HEK293 (cell line): ENCODE data around the gene HAUS8.

Experiments
- CTCF ChIA-PET: fragments of 350-600 bp; formaldehyde crosslinking; extraction: SDS; loops from one replicate; lab custom pipeline; 2021; ENCODE audit warnings: antibody characterized with exemption; lab: Yijun Ruan, JAX
- POLR2A ChIA-PET: fragments of 300-600 bp; formaldehyde crosslinking; extraction: SDS; loops from one replicate; lab custom pipeline; 2020; ENCODE audit warnings: antibody characterized with exemption, inconsistent platforms; lab: Yijun Ruan, JAX
- H3K27ac ChIP-seq: fragments of 200-500 bp; sonication (Bioruptor generic); 2 replicates; pipeline ENCODE4 v1.5.1; 2014; ENCODE audit warnings: low read depth, low read length, control low read depth, inconsistent platforms; ENCODE audit errors: extremely low read depth
- H3K36me3 ChIP-seq, 2 experiments: fragments of 200-500 bp in 1 of 2; sonication (Bioruptor generic) in 1 of 2; 1 replicate in 1 of 2; 2 replicates in 1 of 2; pipeline ENCODE4 v1.5.1; 2014 to 2017; ENCODE audit warnings: inconsistent platforms in 2 of 2, low read length in 2 of 2; ENCODE audit not compliant: control insufficient read depth in 2 of 2, insufficient read depth in 1 of 2
- H3K4me1 ChIP-seq: fragments of 200-500 bp; sonication (Bioruptor generic); 2 replicates; pipeline ENCODE4 v1.5.1; 2014; ENCODE audit warnings: mild to moderate bottlenecking, low read length, inconsistent platforms; ENCODE audit not compliant: control insufficient read depth, insufficient read depth
- H3K4me3 ChIP-seq: 2 replicates; pipeline ENCODE4 v1.5.1; 2011; ENCODE audit warnings: low read depth, mild to moderate bottlenecking, control low read depth, low read length, moderate library complexity
- H3K9me3 ChIP-seq: fragments of 200-500 bp; sonication (Bioruptor generic); 2 replicates; pipeline ENCODE4 v1.5.1; 2014; ENCODE audit warnings: low read depth, low read length, inconsistent platforms; ENCODE audit not compliant: control insufficient read depth, insufficient read depth
- EGR2 ChIP-seq: fragments of 450-650 bp; formaldehyde crosslinking; IDR thresholded peaks from 2 replicates; pipeline ENCODE4 v1.5.1; 2016; ENCODE audit warnings: low read depth, missing biosample characterization, missing genetic modification characterization
- GLI4 ChIP-seq: fragments of 450-650 bp; formaldehyde crosslinking; IDR thresholded peaks from 2 replicates; pipeline ENCODE4 v1.5.1; 2016; ENCODE audit warnings: missing biosample characterization, missing genetic modification characterization
- KLF8 ChIP-seq: fragments of 450-650 bp; formaldehyde crosslinking; IDR thresholded peaks from 2 replicates; pipeline ENCODE4 v1.5.1; 2016; ENCODE audit warnings: missing biosample characterization, missing genetic modification characterization
- OSR2 ChIP-seq: fragments of 450-650 bp; formaldehyde crosslinking; IDR thresholded peaks from 2 replicates; pipeline ENCODE4 v1.5.1; 2016; ENCODE audit warnings: missing biosample characterization, missing genetic modification characterization
- OVOL3 ChIP-seq: fragments of 450-650 bp; formaldehyde crosslinking; IDR thresholded peaks from 2 replicates; pipeline ENCODE4 v1.5.1; 2016; ENCODE audit warnings: missing biosample characterization, missing genetic modification characterization
- SP3 ChIP-seq: fragments of 450-650 bp; formaldehyde crosslinking; IDR thresholded peaks from 2 replicates; pipeline ENCODE4 v1.5.1; 2016; ENCODE audit warnings: missing biosample characterization, missing genetic modification characterization
- ZNF140 ChIP-seq: fragments of 450-650 bp; formaldehyde crosslinking; IDR thresholded peaks from 2 replicates; pipeline ENCODE4 v1.5.1; 2016; ENCODE audit warnings: missing biosample characterization, missing genetic modification characterization
- ZNF157 ChIP-seq: fragments of 450-650 bp; formaldehyde crosslinking; IDR thresholded peaks from 2 replicates; pipeline ENCODE4 v1.5.1; 2016; ENCODE audit warnings: missing biosample characterization, missing genetic modification characterization
- ZNF16 ChIP-seq: fragments of 450-650 bp; formaldehyde crosslinking; IDR thresholded peaks from 2 replicates; pipeline ENCODE4 v1.5.1; 2016; ENCODE audit warnings: low read depth, missing biosample characterization, missing genetic modification characterization
- ZNF175 ChIP-seq: fragments of 450-650 bp; formaldehyde crosslinking; IDR thresholded peaks from 2 replicates; pipeline ENCODE4 v1.5.1; 2016; ENCODE audit warnings: missing biosample characterization, missing genetic modification characterization
- ZNF202 ChIP-seq: fragments of 450-650 bp; formaldehyde crosslinking; IDR thresholded peaks from 2 replicates; pipeline ENCODE4 v1.5.1; 2016; ENCODE audit warnings: missing biosample characterization, missing genetic modification characterization, borderline replicate concordance
- ZNF211 ChIP-seq: fragments of 450-650 bp; formaldehyde crosslinking; IDR thresholded peaks from 2 replicates; pipeline ENCODE4 v1.5.1; 2016; ENCODE audit warnings: low read depth, missing biosample characterization, missing genetic modification characterization
- ZNF292 ChIP-seq: fragments of 450-650 bp; formaldehyde crosslinking; IDR thresholded peaks from 2 replicates; pipeline ENCODE4 v1.5.1; 2016; ENCODE audit warnings: low read depth, missing biosample characterization, missing genetic modification characterization, borderline replicate concordance
- ZNF366 ChIP-seq: fragments of 450-650 bp; formaldehyde crosslinking; conservative IDR thresholded peaks from 2 replicates; pipeline ENCODE4 v1.5.1; 2016; ENCODE audit warnings: missing biosample characterization, missing genetic modification characterization
- ZNF776 ChIP-seq: fragments of 450-650 bp; formaldehyde crosslinking; IDR thresholded peaks from 2 replicates; pipeline ENCODE4 v1.5.0; 2017; ENCODE audit warnings: missing biosample characterization, missing genetic modification characterization, borderline replicate concordance
- ZNF792 ChIP-seq: fragments of 450-650 bp; formaldehyde crosslinking; IDR thresholded peaks from 2 replicates; pipeline ENCODE4 v1.5.1; 2016; ENCODE audit warnings: missing biosample characterization, missing genetic modification characterization
- ZXDB ChIP-seq: fragments of 450-650 bp; formaldehyde crosslinking; IDR thresholded peaks from 2 replicates; pipeline ENCODE4 v1.5.1; 2016; ENCODE audit warnings: missing biosample characterization, missing genetic modification characterization
- TF ChIP-seq, protein P1 (sequence below): fragments of 450-650 bp; formaldehyde crosslinking; IDR thresholded peaks from 2 replicates; pipeline ENCODE4 v1.5.1; 2016; ENCODE audit warnings: missing biosample characterization, missing genetic modification characterization, low read depth
- TF ChIP-seq, protein P2 (sequence below): fragments of 450-650 bp; formaldehyde crosslinking; IDR thresholded peaks from 2 replicates; pipeline ENCODE4 v1.5.1; 2016; ENCODE audit warnings: missing biosample characterization, missing genetic modification characterization
- TF ChIP-seq, protein P3 (sequence below): fragments of 450-650 bp; formaldehyde crosslinking; IDR thresholded peaks from 2 replicates; pipeline ENCODE4 v1.5.1; 2017; ENCODE audit warnings: missing biosample characterization, missing genetic modification characterization
- TF ChIP-seq, protein P4 (sequence below): fragments of 450-650 bp; formaldehyde crosslinking; IDR thresholded peaks from 2 replicates; pipeline ENCODE4 v1.5.1; 2016; ENCODE audit warnings: missing biosample characterization, missing genetic modification characterization
- TF ChIP-seq, protein P5 (sequence below): fragments of 450-650 bp; formaldehyde crosslinking; IDR thresholded peaks from 2 replicates; pipeline ENCODE4 v1.5.1; 2016; ENCODE audit warnings: missing biosample characterization, missing genetic modification characterization, borderline replicate concordance
- TF ChIP-seq, protein P6 (sequence below): fragments of 450-650 bp; formaldehyde crosslinking; IDR thresholded peaks from 2 replicates; pipeline ENCODE4 v1.5.1; 2017; ENCODE audit warnings: missing biosample characterization, missing genetic modification characterization

Gene HAUS8

DNA sequence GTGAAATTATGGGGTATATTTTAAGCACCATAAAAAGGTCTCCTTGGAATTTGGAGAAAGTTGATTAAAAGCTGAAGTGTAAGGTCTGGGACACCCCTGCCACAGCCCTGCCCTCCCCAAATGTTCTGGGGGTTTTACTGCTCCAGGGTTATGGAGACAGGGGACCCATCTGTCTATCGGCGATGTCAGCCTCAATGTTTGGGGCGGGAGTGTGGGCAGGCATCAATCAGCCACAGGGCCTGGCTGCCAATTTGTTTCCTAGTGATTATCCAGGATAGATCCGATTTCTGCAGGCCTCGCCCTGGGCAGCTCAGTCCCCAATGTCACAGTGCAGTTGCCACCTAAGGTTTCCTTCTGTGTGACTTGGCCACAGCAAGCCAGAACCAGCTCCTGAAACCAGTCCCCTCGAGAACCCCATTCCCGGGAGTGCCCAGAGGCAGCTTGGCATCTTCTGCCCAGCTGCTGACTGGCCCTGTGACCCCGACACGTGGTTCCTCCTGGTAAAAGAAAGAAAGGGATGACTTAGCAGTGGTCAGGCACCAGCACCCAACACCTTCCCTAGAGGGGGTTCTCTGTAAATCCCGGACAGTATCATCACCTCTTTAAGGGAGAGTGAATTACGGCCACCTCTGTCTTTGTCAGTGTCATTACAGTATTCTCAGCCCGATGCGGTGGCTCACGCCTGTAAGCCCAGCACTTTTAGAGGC lies 41.9 kb upstream of the HAUS8 start:
- no peaks in the 10 kb centered on the region for H3K9me3 ChIP-seq
- no peaks in the 10 kb centered on the region for H3K4me1 ChIP-seq
- ChIA-PET CTCF (no interaction called here), POLR2A (no interaction called here)
- no peak overlapping the region for H3K4me3 ChIP-seq
- no peak for TF ChIP-seq ZNF792 (tag by site-specific recombination)
- no peak for TF ChIP-seq ZNF366 (tag by site-specific recombination)
- TF ChIP-seq, protein P1, sequence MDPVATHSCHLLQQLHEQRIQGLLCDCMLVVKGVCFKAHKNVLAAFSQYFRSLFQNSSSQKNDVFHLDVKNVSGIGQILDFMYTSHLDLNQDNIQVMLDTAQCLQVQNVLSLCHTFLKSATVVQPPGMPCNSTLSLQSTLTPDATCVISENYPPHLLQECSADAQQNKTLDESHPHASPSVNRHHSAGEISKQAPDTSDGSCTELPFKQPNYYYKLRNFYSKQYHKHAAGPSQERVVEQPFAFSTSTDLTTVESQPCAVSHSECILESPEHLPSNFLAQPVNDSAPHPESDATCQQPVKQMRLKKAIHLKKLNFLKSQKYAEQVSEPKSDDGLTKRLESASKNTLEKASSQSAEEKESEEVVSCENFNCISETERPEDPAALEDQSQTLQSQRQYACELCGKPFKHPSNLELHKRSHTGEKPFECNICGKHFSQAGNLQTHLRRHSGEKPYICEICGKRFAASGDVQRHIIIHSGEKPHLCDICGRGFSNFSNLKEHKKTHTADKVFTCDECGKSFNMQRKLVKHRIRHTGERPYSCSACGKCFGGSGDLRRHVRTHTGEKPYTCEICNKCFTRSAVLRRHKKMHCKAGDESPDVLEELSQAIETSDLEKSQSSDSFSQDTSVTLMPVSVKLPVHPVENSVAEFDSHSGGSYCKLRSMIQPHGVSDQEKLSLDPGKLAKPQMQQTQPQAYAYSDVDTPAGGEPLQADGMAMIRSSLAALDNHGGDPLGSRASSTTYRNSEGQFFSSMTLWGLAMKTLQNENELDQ (tag by site-specific recombination), result no peak
- TF ChIP-seq EGR2 (tag by site-specific recombination), result no peak
- TF ChIP-seq, protein P2, sequence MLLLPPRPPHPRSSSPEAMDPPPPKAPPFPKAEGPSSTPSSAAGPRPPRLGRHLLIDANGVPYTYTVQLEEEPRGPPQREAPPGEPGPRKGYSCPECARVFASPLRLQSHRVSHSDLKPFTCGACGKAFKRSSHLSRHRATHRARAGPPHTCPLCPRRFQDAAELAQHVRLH (tag by site-specific recombination), result no peak
- no peak for TF ChIP-seq ZNF16 (tag by site-specific recombination)
- no peak for TF ChIP-seq ZNF157
- no peak for TF ChIP-seq OSR2 (tag by site-specific recombination)
- TF ChIP-seq, protein P3, sequence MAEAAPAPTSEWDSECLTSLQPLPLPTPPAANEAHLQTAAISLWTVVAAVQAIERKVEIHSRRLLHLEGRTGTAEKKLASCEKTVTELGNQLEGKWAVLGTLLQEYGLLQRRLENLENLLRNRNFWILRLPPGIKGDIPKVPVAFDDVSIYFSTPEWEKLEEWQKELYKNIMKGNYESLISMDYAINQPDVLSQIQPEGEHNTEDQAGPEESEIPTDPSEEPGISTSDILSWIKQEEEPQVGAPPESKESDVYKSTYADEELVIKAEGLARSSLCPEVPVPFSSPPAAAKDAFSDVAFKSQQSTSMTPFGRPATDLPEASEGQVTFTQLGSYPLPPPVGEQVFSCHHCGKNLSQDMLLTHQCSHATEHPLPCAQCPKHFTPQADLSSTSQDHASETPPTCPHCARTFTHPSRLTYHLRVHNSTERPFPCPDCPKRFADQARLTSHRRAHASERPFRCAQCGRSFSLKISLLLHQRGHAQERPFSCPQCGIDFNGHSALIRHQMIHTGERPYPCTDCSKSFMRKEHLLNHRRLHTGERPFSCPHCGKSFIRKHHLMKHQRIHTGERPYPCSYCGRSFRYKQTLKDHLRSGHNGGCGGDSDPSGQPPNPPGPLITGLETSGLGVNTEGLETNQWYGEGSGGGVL (tag by site-specific recombination), result no peak
- TF ChIP-seq, protein P4, sequence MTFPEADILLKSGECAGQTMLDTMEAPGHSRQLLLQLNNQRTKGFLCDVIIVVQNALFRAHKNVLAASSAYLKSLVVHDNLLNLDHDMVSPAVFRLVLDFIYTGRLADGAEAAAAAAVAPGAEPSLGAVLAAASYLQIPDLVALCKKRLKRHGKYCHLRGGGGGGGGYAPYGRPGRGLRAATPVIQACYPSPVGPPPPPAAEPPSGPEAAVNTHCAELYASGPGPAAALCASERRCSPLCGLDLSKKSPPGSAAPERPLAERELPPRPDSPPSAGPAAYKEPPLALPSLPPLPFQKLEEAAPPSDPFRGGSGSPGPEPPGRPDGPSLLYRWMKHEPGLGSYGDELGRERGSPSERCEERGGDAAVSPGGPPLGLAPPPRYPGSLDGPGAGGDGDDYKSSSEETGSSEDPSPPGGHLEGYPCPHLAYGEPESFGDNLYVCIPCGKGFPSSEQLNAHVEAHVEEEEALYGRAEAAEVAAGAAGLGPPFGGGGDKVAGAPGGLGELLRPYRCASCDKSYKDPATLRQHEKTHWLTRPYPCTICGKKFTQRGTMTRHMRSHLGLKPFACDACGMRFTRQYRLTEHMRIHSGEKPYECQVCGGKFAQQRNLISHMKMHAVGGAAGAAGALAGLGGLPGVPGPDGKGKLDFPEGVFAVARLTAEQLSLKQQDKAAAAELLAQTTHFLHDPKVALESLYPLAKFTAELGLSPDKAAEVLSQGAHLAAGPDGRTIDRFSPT (tag by site-specific recombination), result no peak
- no peak for TF ChIP-seq ZXDB (tag by site-specific recombination)
- TF ChIP-seq, protein P5, sequence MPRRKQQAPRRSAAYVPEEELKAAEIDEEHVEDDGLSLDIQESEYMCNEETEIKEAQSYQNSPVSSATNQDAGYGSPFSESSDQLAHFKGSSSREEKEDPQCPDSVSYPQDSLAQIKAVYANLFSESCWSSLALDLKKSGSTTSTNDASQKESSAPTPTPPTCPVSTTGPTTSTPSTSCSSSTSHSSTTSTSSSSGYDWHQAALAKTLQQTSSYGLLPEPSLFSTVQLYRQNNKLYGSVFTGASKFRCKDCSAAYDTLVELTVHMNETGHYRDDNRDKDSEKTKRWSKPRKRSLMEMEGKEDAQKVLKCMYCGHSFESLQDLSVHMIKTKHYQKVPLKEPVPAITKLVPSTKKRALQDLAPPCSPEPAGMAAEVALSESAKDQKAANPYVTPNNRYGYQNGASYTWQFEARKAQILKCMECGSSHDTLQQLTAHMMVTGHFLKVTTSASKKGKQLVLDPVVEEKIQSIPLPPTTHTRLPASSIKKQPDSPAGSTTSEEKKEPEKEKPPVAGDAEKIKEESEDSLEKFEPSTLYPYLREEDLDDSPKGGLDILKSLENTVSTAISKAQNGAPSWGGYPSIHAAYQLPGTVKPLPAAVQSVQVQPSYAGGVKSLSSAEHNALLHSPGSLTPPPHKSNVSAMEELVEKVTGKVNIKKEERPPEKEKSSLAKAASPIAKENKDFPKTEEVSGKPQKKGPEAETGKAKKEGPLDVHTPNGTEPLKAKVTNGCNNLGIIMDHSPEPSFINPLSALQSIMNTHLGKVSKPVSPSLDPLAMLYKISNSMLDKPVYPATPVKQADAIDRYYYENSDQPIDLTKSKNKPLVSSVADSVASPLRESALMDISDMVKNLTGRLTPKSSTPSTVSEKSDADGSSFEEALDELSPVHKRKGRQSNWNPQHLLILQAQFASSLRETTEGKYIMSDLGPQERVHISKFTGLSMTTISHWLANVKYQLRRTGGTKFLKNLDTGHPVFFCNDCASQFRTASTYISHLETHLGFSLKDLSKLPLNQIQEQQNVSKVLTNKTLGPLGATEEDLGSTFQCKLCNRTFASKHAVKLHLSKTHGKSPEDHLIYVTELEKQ (tag by site-specific recombination), result no peak
- TF ChIP-seq ZNF292 (tag by site-specific recombination), result no peak
- H3K36me3 ChIP-seq, result no peaks in the 10 kb centered on the region
- no peak overlapping the region for H3K27ac ChIP-seq

DNA sequence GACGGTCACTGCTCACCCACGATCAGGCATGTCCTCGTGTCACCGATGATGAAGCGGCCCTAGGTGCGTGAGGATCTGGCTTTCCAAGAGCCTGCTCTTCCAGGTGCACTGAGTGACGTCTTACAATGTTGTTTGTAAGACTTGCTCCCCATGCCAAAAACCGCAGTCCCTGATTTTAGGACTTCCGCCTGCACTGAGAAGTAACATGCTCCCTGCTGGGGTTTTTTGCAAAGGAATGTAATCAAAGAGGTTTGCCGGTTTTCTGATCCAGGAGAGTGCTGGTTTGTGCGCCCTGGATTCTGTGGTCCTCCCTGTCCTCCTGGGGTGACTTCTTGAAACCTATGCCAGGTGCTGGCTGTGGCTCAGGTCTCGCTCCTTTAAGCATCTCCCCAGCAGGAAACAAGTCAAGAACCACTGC lies 39.2 kb upstream of the HAUS8 start:
- peaks cover 0 to 6% of the 10 kb centered on the region in 2 experiments; a peak in 1 of 3 replicates for H3K36me3 ChIP-seq
- H3K4me1 ChIP-seq, result no peaks in the 10 kb centered on the region
- ChIA-PET CTCF (no interaction called here), POLR2A (no interaction called here)
- H3K4me3 ChIP-seq, result no peak overlapping the region
- no peaks in the 10 kb centered on the region for H3K9me3 ChIP-seq
- H3K27ac ChIP-seq, result no peak overlapping the region
- no peak for TF ChIP-seq OVOL3 (tag by site-specific recombination)
- TF ChIP-seq, protein P6, sequence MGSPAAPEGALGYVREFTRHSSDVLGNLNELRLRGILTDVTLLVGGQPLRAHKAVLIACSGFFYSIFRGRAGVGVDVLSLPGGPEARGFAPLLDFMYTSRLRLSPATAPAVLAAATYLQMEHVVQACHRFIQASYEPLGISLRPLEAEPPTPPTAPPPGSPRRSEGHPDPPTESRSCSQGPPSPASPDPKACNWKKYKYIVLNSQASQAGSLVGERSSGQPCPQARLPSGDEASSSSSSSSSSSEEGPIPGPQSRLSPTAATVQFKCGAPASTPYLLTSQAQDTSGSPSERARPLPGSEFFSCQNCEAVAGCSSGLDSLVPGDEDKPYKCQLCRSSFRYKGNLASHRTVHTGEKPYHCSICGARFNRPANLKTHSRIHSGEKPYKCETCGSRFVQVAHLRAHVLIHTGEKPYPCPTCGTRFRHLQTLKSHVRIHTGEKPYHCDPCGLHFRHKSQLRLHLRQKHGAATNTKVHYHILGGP (tag by site-specific recombination), result no peak
- TF ChIP-seq ZNF175 (tag by site-specific recombination), result no peak
- no peak for TF ChIP-seq GLI4 (tag by site-specific recombination)
- no peak for TF ChIP-seq EGR2 (tag by site-specific recombination)
- TF ChIP-seq ZNF202, result no peak
- no peak for TF ChIP-seq SP3 (tag by site-specific recombination)
- no peak for TF ChIP-seq KLF8
- no peak for TF ChIP-seq ZNF140 (tag by site-specific recombination)
- TF ChIP-seq ZNF211, result no peak
- TF ChIP-seq ZNF776 (tag by site-specific recombination), result no peak
